GM19467 (cell line): Measurements from ENCODE around the gene PODNL1.

ENCODE experiments used
- ATAC-seq: cut with Tn5 transposase; IDR thresholded peaks from one replicate; pipeline ENCODE4 v1.9.1; 2021; ENCODE audit warnings: mild to moderate bottlenecking, moderate library complexity; ENCODE audit not compliant: unreplicated experiment

The PODNL1 gene

GRCh38 chr19:13959141-13959961 is 21.1 kb upstream of the PODNL1 start:
- ATAC-seq: no peak

GRCh38 chr19:13958043-13958442 is 19.8 kb upstream of the PODNL1 start:
- ATAC-seq: no peak

- no peak for ATAC-seq
These were observed 18.8 kb upstream of the PODNL1 start for GRCh38 chr19:13957051-13957450.

GRCh38 chr19:13956365-13956744 is 18.1 kb upstream of the PODNL1 start:
- no peak for ATAC-seq

- no peak for ATAC-seq
These were observed 17.6 kb upstream of the PODNL1 start for GRCh38 chr19:13955662-13956364.

GRCh38 chr19:13954185-13954584 is 16.0 kb upstream of the PODNL1 start:
- ATAC-seq: no peak

GRCh38 chr19:13952931-13953531 is 14.8 kb upstream of the PODNL1 start:
- no peak for ATAC-seq

GRCh38 chr19:13952154-13952930 is 14.1 kb upstream of the PODNL1 start, which contains the start of gene DCAF15:
TSS of gene DCAF15 (plus strand) at chr19:13952509. CDS start at chr19:13952513, 4 bp downstream.
- ATAC-seq: peak; percentile 97

GRCh38 chr19:13951799-13952153 is 13.6 kb upstream of the PODNL1 start:
- peak; percentile 6 for ATAC-seq

- ATAC-seq: no peak
These were observed 12.8 kb upstream of the PODNL1 start for GRCh38 chr19:13951043-13951442.

GRCh38 chr19:13946414-13946813 is 8.2 kb upstream of the PODNL1 start:
- no peak for ATAC-seq

- ATAC-seq: no peak
These were observed 3.9 kb upstream of the PODNL1 start for GRCh38 chr19:13942023-13942684.

- ATAC-seq: no peak
These were observed 527 bp downstream of the PODNL1 start for GRCh38 chr19:13937479-13938300.

- no peak for ATAC-seq
These were observed 2.3 kb downstream of the PODNL1 start for GRCh38 chr19:13935765-13936510.

- no peak for ATAC-seq
These were observed 3.5 kb downstream of the PODNL1 start for GRCh38 chr19:13934785-13935109.

GRCh38 chr19:13932911-13933393 is 5.3 kb downstream of the PODNL1 start:
- no peak for ATAC-seq

- no peak for ATAC-seq
These were observed 6.0 kb downstream of the PODNL1 start for GRCh38 chr19:13932149-13932637.

GRCh38 chr19:13931391-13932148 is 6.6 kb downstream of the PODNL1 start:
- ATAC-seq: no peak
